Stimulated activated CD8-positive, alpha-beta memory T cell treated with anti-CD3 and anti-CD28 coated beads, Interleukin-15, amount 100 ng/mL, for 24 hours (primary cell): ENCODE measurements around the gene TRIM31.
A peak's percentile ranks its signal among the peaks of the same experiment; 100 is the strongest.

Experiments used
- DNase-seq: peaks from one replicate; pipeline ENCODE4 v3.0.0-alpha.2; 2020; ENCODE audit warnings: low read depth

TRIM31 gene

DNA sequence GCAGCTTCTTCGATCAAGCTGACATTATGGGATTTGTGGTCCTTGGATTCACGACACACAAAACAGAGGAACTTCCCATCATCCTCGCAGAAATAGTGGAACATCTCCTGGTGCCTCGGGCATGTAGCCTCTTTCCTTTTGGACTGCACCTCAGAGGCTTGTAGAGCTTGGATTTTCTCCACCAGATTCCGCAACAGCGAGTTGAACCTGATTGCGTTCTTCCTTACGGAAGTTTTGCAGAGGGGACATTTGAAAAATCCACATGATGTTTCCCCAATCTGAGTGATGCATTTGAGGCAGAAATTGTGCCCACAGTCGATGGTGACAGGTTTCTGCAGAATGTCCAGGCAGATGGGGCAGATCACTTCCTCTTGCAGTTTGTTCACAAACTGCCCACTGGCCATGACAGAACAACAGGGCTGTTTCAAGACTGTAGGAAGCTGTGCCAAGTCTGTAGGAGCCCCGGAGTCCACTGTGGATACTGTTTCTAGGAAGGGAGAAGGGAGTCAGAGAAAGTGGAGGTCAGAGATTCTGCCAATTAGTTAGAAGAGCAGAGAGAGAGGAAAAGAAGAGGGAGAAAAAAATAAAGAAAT lies 392 bp downstream of the TRIM31 start:
- no peak for DNase-seq

- DNase-seq, result no peak
These were observed 1.5 kb downstream of the TRIM31 start for GRCh38 chr6:30111266-30111856.

GRCh38 chr6:30104661-30105060 lies 8.2 kb downstream of the TRIM31 start:
- no peak for DNase-seq

- DNase-seq, result no peak
These were observed 9.1 kb downstream of the TRIM31 start for GRCh38 chr6:30103872-30104179.

GRCh38 chr6:30102970-30103871 lies 9.7 kb downstream of the TRIM31 start:
- peak; percentile 35 for DNase-seq

DNA sequence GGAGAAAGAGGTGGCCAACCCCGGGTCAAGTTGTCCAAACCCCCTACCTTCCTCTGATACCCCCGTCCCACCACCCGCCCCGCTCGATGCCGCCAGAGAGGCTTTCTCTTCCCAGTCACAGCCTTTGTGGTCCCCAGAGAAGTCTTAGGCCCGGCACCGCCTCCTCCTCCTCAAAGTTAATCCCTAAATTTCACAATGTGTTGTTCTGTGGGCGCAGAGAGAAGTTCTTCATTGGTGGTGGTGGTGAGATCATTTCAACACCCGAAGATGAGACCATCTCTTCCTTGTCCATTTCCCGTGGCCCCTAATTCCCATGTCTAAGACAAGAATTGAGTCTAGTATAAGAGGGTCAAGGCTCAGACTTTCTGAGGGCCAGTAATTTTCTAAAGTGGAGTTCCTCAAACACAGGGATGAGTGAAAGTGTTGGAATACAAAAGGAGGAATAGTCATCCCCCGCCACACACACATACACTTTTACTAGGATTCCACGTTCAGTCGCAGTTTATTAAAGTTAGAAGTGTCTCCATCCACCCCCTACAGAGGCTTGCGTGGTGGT lies 10.4 kb downstream of the TRIM31 start:
- no peak for DNase-seq

DNA sequence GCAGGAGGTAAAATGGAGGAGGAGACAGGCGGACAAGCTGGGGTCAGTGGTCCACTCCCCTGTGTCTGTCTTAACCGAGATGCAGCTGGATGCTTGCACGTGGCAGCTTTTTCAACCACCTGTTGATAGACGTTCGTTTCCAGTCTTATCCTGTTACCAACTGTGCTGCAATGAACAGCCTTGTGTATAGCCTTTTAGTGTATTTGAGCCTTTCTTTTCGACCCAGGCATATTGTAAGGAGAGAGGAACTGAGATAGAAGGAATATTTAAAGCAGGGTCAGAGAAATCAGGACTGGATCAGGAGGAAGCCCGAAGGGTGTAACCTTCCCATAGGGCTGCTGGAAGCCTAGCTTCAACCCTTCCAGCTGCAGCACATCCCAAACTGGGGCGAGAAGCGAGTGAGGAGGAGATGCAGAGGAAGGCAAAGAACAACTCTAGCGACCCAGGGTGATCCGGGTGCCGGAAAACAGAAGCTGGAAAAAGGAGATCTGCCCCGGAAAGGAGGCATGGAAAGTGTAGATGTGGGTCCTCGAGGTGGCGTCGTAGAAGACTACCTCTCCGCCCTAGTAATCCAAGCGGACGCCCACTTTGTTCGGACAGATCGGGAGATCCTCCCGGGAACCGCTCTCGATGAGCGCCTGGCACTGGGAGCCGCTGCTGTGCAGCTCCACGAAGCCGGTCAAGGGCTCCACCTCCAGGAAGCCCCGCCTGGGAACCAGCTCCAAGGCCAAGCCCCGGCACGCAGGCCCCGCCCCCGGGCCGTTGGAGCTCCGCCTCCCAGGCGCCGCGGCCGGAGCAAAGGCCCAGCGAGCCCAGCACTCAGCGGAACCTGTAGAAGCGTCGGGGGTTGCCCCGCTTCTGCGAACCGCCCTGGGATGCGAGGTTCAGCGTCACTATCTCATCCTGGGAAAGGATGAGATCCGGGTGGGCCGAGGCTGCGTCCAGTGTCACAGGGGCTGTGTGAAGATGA lies 11.2 kb downstream of the TRIM31 start:
- DNase-seq, result peak; percentile 37

- DNase-seq, result no peak
These were observed 12.1 kb downstream of the TRIM31 start for GRCh38 chr6:30100585-30101443.

DNA sequence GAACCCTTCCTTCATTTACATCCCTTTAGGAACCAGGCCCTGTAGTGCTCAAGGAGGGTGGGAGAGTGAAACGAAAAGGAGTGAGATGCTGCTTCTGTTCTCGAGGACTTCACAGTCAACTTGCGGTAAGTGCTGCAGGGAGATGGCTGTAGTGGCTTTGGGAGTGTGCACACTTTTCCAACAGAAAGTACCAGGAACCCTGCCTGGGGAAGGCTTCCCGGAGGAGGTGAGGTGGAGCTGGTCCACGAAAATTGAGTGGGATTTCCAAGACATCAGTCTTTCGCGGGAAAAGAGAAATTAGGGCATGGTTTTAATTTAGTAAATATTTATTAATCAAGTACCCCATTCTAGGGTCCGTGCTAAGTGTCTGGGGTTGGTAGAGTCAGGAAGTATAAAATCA lies 12.7 kb downstream of the TRIM31 start:
- DNase-seq, result no peak

- DNase-seq, result no peak
These were observed 14.8 kb downstream of the TRIM31 start for GRCh38 chr6:30097902-30098768.

DNA sequence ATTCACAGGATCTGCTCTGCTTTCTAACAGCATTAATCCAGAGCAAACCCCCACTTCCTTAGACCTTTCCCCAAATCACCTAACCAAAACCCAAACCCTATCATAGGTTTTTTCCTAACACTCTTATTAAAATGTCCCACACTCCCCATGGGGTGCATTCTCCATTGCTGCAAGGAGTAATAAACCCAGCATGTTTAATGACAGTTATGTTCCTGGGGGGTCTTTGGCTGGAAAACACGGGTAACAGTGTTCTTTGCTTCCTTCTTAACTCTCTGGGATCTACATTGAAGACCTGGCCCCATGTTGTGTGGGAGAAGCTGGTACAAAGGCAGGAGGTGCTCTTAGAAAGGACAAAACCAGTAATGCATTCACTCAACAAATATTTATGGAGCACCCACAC lies 16.1 kb downstream of the TRIM31 start:
- DNase-seq, result no peak

- no peak for DNase-seq
These were observed 18.8 kb downstream of the TRIM31 start for GRCh38 chr6:30093951-30094661.

- no peak for DNase-seq
These were observed 19.9 kb downstream of the TRIM31 start for GRCh38 chr6:30092852-30093543.

- no peak for DNase-seq
These were observed 21.1 kb downstream of the TRIM31 start for GRCh38 chr6:30091577-30092381.

GRCh38 chr6:30087876-30088275 lies 25.0 kb downstream of the TRIM31 start:
- no peak for DNase-seq

- DNase-seq, result no peak
These were observed 35.7 kb downstream of the TRIM31 start for GRCh38 chr6:30077218-30077617.

GRCh38 chr6:30075790-30076732 lies 36.8 kb downstream of the TRIM31 start:
- DNase-seq, result no peak
